HL-60/S4 (cell line): ENCODE results near the gene CNGA1.

Experiments
- in situ Hi-C: fragments of 300-500 bp; cut with MboI; formaldehyde crosslinking; loops from 2 replicates; pipeline ENCODE4 v1.14.3; 2022; ENCODE audit warnings: low sequenced_read_pairs

The CNGA1 gene

GRCh38 chr4:48016141-48017107, at the start of gene CNGA1, which contains the start of gene NIPAL1:
CNGA1 (minus strand) TSS chr4:48016681; CDS start chr4:47952689, 63,992 bp downstream.
NIPAL1 (plus strand) TSS chr4:48016772; CDS start chr4:48016840, 68 bp downstream.
- in situ Hi-C loops: no loop called here

GRCh38 chr4:48065587-48066052, 49.1 kb upstream of the CNGA1 start:
- in situ Hi-C loops: no loop called here

GRCh38 chr4:48064349-48064748, 47.9 kb upstream of the CNGA1 start:
- in situ Hi-C loops: no loop called here

GRCh38 chr4:48058617-48059530, 42.4 kb upstream of the CNGA1 start:
- in situ Hi-C loops: no loop called here

GRCh38 chr4:48051078-48051477, 34.6 kb upstream of the CNGA1 start:
- in situ Hi-C loops: no loop called here

- in situ Hi-C loops: no loop called here
Measured at GRCh38 chr4:48049483-48049882, 33.0 kb upstream of the CNGA1 start.

- in situ Hi-C loops: no loop called here
Measured at GRCh38 chr4:48047896-48048295, 31.4 kb upstream of the CNGA1 start.

- in situ Hi-C loops: no loop called here
Measured at GRCh38 chr4:48047421-48047844, 31.0 kb upstream of the CNGA1 start.

GRCh38 chr4:48046059-48046458, 29.6 kb upstream of the CNGA1 start:
- in situ Hi-C loops: no loop called here

- in situ Hi-C loops: no loop called here
Measured at GRCh38 chr4:48044298-48044697, 27.8 kb upstream of the CNGA1 start.

- in situ Hi-C loops: no loop called here
Measured at GRCh38 chr4:48043504-48043903, 27.0 kb upstream of the CNGA1 start.

GRCh38 chr4:48042979-48043461, 26.5 kb upstream of the CNGA1 start:
- in situ Hi-C loops: no loop called here

- in situ Hi-C loops: no loop called here
Measured at GRCh38 chr4:48041535-48042137, 25.2 kb upstream of the CNGA1 start.

- in situ Hi-C loops: no loop called here
Measured at GRCh38 chr4:48039561-48039960, 23.1 kb upstream of the CNGA1 start.

- in situ Hi-C loops: no loop called here
Measured at GRCh38 chr4:48038666-48039065, 22.2 kb upstream of the CNGA1 start.

- in situ Hi-C loops: no loop called here
Measured at GRCh38 chr4:48037117-48037462, 20.6 kb upstream of the CNGA1 start.

- in situ Hi-C loops: no loop called here
Measured at GRCh38 chr4:48035952-48036351, 19.5 kb upstream of the CNGA1 start.

- in situ Hi-C loops: no loop called here
Measured at GRCh38 chr4:48033825-48034413, 17.4 kb upstream of the CNGA1 start.

- in situ Hi-C loops: no loop called here
Measured at GRCh38 chr4:48033412-48033811, 16.9 kb upstream of the CNGA1 start.

GRCh38 chr4:48032721-48033120, 16.2 kb upstream of the CNGA1 start:
- in situ Hi-C loops: no loop called here
